ENCODE measurements around the gene GON7.
"Not testable (repeated sequence)": the region's sequence is repeated elsewhere in the genome, so short reads cannot be mapped to it uniquely, and the experiment has no call there.

Gene GON7

GRCh38 chr14:93183596-93184317 lies 23.1 kb downstream of the GON7 start:
- FAIRE-seq: no peak
- no peak for DNase-seq (ENCODE audit: insufficient read length, low spot score)
- TF ChIP-seq POLR2A (IDR thresholded peaks at IDR 0.05; ENCODE audit: low read depth, low read length): no peak

- TF ChIP-seq POLR2A (IDR thresholded peaks at IDR 0.05; ENCODE audit: low read depth, low read length): no peak
- FAIRE-seq: no peak
- no peak for DNase-seq (ENCODE audit: insufficient read length, low spot score)
Observed at GRCh38 chr14:93175492-93175891, 31.4 kb downstream of the GON7 start.

- not testable (repeated sequence) for DNase-seq (ENCODE audit: insufficient read length, low spot score); FAIRE-seq
Observed at GRCh38 chr14:93174731-93175130, 32.1 kb downstream of the GON7 start.

GRCh38 chr14:93173943-93174395 lies 32.9 kb downstream of the GON7 start:
- DNase-seq (ENCODE audit: insufficient read length, low spot score) (no peak), FAIRE-seq (peak; percentile 27)
- TF ChIP-seq POLR2A (IDR thresholded peaks at IDR 0.05; ENCODE audit: low read depth, low read length): no peak

GRCh38 chr14:93171376-93171775 lies 35.5 kb downstream of the GON7 start:
- FAIRE-seq (no peak), DNase-seq (ENCODE audit: insufficient read length, low spot score) (no peak)
- no peak for TF ChIP-seq POLR2A (IDR thresholded peaks at IDR 0.05; ENCODE audit: low read depth, low read length)

GRCh38 chr14:93170141-93170540 lies 36.7 kb downstream of the GON7 start:
- DNase-seq (ENCODE audit: insufficient read length, low spot score); FAIRE-seq: not testable (repeated sequence)

- FAIRE-seq; DNase-seq (ENCODE audit: insufficient read length, low spot score): not testable (repeated sequence)
Observed at GRCh38 chr14:93169619-93170018, 37.2 kb downstream of the GON7 start.

- not testable (repeated sequence) for DNase-seq (ENCODE audit: insufficient read length, low spot score)
Observed at GRCh38 chr14:93168610-93169009, 38.3 kb downstream of the GON7 start.

GRCh38 chr14:93165271-93166265 lies 41.3 kb downstream of the GON7 start:
- FAIRE-seq; DNase-seq (ENCODE audit: insufficient read length, low spot score): not testable (repeated sequence)

More at GRCh38 chr14:93168610-93169009, 38.3 kb downstream of the GON7 start:
- not testable (repeated sequence) for FAIRE-seq

- no peak for TF ChIP-seq POLR2A (IDR thresholded peaks at IDR 0.05; ENCODE audit: low read depth, low read length)
- DNase-seq (ENCODE audit: insufficient read length, low spot score): no peak
- no peak for FAIRE-seq
Observed at GRCh38 chr14:93163564-93163963, 43.3 kb downstream of the GON7 start.

GRCh38 chr14:93161411-93161940 lies 45.4 kb downstream of the GON7 start:
- TF ChIP-seq POLR2A (IDR thresholded peaks at IDR 0.05; ENCODE audit: low read depth, low read length): no peak
- FAIRE-seq: no peak
- no peak for DNase-seq (ENCODE audit: insufficient read length, low spot score)

GRCh38 chr14:93160353-93160801 lies 46.5 kb downstream of the GON7 start:
- TF ChIP-seq POLR2A (IDR thresholded peaks at IDR 0.05; ENCODE audit: low read depth, low read length): no peak
- DNase-seq (ENCODE audit: insufficient read length, low spot score): no peak
- no peak for FAIRE-seq

GRCh38 chr14:93159625-93160352 lies 47.1 kb downstream of the GON7 start:
- not testable (repeated sequence) for DNase-seq (ENCODE audit: insufficient read length, low spot score); FAIRE-seq

GRCh38 chr14:93158349-93158748 lies 48.5 kb downstream of the GON7 start:
- FAIRE-seq; DNase-seq (ENCODE audit: insufficient read length, low spot score): not testable (repeated sequence)
